ENCODE measurements around the gene SLC35F1.

DNA sequence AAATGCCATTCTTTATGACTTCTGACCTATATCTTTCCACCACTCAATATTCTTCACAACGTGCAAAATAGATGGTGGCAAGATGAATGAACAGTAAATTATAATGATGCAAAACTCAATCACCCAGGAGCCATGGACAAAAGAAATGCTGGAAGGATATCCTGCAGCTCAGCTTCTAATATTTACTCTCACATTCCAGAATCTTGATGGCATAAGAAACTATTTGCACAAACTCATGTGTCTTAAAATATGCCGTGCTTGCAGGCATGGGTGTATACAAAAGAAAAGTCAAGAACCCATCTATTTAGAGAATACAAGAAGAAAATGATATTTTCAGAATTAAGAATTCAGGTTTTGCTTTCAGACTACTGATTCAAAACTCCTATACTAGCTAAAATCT, 217.8 kb downstream of the SLC35F1 start:
- TF ChIP-seq, protein P1, sequence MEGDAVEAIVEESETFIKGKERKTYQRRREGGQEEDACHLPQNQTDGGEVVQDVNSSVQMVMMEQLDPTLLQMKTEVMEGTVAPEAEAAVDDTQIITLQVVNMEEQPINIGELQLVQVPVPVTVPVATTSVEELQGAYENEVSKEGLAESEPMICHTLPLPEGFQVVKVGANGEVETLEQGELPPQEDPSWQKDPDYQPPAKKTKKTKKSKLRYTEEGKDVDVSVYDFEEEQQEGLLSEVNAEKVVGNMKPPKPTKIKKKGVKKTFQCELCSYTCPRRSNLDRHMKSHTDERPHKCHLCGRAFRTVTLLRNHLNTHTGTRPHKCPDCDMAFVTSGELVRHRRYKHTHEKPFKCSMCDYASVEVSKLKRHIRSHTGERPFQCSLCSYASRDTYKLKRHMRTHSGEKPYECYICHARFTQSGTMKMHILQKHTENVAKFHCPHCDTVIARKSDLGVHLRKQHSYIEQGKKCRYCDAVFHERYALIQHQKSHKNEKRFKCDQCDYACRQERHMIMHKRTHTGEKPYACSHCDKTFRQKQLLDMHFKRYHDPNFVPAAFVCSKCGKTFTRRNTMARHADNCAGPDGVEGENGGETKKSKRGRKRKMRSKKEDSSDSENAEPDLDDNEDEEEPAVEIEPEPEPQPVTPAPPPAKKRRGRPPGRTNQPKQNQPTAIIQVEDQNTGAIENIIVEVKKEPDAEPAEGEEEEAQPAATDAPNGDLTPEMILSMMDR (IDR thresholded peaks at IDR 0.05): no peak
- TF ChIP-seq POLR2A (IDR thresholded peaks at IDR 0.05): no peak
